Activated CD4-positive, CD25-positive, alpha-beta regulatory T cell treated with anti-CD3 and anti-CD28 coated beads, Interleukin-2, amount 50 U/mL, for 72 hours (primary cell): ENCODE data around the gene GLOD5.

Experiments used
- DNase-seq: peaks from one replicate; pipeline ENCODE4 v3.0.0; 2021

Gene GLOD5

GRCh38 chrX:48769230-48769629 lies 7.7 kb downstream of the GLOD5 start:
- DNase-seq: no peak

GRCh38 chrX:48770296-48770695 lies 8.7 kb downstream of the GLOD5 start:
- no peak for DNase-seq

DNA sequence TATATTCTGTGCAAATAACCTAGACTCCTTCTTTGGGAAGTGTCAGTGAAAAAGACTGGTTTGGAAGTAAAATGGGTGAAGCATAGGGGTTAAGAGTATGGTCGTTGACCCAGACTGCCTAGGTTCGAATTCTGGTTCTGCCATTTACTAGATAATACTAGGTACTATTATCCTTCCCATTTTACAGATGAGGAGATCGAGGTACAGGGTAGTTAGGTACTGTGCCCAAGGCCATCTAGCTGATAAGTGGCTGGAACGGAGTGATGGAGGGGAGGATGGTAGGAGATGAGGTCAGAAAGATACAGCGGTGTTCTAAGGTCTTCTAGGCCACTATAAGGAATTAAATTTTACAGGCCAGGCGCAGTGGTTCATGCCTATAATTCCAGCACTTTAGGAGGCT lies 11.1 kb downstream of the GLOD5 start:
- no peak for DNase-seq

- DNase-seq: no peak
Measured at GRCh38 chrX:48776818-48777439, 15.4 kb downstream of the GLOD5 start.

DNA sequence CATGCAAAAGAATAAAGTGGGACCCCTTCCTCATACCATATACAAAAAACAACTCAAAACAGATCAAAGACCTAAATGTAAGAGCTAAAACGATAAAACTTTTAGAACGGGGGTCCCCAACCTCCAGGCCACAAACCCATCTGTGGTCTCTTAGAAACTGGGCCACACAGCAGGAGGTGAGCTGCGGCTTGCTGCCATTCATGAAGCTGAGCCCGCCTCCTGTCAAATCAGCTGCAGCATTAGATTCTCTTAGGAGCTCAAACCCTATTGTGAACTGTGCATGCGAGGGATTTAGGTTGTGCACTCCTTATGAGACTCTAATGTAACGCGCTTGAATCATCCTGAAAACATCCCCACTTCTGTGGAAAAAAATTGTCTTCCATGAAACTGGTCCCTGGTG lies 17.9 kb downstream of the GLOD5 start:
- no peak for DNase-seq

- no peak for DNase-seq
Measured at GRCh38 chrX:48781705-48782104, 20.2 kb downstream of the GLOD5 start.

DNA sequence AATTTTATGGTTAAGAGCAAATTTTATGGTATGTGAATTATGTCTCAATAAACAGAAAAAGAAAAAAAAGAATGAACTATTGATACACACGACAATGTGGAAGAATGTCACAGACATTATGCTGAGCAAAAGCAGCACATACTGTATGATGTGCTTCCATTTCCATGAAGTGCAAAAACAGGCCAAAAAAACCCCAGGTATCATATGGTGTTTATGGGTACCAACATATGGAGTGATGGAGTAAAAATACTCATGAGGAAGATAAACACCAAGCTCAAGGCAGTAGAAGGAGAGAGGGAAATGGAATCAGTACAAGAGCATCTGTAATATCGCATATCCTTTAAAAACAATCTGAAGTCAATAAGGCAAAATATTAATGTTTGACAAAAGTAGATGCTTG lies 20.7 kb downstream of the GLOD5 start:
- no peak for DNase-seq

DNA sequence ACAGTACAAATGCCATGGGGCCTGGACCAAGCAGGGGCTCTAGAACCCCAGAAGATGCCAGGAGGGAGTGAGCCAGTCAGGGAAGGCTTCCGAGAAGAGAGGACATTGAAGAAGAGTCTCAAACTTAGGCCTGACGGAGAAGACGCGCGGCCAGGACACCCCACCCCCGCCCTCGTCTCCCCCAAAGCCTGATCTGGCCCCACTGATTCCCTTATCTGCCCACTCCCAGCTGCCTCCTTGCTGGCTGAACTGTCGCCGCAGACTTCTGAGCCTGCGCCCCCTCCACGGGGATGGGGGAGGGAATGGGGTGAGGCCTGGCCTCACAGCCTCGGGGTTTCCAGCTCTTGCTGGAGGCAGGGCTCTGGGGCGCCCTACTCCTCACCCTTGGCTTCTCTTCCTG lies 21.2 kb downstream of the GLOD5 start:
- DNase-seq: no peak

GRCh38 chrX:48784726-48785125 lies 23.2 kb downstream of the GLOD5 start:
- DNase-seq: no peak

- no peak for DNase-seq
Measured at GRCh38 chrX:48785186-48785539, 23.6 kb downstream of the GLOD5 start.

DNA sequence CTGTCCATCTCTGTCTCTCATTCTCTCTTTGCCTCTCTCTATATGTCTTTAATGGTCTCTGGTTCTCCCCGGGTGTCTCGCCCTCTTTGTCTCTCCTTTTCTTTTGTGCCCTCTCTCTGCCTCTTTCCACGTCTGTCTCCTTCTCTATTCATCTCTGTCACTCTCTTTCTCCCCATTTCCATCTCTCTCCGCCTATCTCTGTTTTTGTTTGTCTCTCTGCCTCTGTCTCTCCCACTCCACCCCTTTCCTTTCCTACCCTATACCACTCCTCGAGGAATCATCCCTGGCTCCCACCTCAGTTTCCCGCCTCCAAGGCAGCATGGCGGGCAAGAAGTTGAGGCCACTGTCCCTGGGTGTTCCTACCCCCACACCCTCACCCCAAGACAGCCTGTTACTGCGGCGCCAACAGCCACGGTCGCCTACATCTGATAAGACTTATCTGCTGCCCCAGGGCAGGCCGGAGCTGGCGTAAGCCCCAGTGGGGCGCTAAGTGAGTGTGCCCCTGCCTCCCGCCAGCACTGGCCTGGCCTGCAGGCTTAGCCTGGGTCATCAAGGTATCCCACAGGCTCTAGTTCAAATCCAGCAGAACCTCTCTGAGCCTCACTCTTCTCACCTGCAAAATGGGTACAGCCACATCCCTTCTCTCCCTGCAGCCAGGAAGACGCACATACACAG lies 24.1 kb downstream of the GLOD5 start:
- no peak for DNase-seq

DNA sequence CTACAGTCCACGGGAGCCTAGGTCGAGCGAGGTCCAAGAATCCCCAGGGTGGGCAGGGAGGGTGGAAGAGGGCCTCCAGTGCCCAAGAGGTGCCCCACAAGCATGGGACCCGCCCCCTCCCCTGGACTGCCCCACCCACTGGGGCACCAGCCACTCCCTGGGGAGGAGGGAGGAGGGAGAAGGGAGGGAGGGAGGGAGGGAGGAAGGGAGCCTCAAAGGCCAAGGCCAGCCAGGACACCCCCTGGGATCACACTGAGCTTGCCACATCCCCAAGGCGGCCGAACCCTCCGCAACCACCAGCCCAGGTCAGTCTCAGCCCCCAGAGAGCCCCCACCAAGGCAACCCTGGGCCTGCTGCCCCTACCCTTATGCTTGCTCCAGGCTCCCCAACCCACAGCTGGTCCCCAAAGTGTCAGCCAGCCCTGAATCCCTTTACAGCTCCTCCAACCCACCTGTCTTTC lies 24.8 kb downstream of the GLOD5 start, which contains the start of gene GATA1:
Gene GATA1, plus strand, starts transcription at position 250 of the 460 bp plus-strand sequence. CDS start 4,520 bp downstream, outside the sequence.
- no peak for DNase-seq

GRCh38 chrX:48786825-48787504 lies 25.4 kb downstream of the GLOD5 start:
- no peak for DNase-seq

DNA sequence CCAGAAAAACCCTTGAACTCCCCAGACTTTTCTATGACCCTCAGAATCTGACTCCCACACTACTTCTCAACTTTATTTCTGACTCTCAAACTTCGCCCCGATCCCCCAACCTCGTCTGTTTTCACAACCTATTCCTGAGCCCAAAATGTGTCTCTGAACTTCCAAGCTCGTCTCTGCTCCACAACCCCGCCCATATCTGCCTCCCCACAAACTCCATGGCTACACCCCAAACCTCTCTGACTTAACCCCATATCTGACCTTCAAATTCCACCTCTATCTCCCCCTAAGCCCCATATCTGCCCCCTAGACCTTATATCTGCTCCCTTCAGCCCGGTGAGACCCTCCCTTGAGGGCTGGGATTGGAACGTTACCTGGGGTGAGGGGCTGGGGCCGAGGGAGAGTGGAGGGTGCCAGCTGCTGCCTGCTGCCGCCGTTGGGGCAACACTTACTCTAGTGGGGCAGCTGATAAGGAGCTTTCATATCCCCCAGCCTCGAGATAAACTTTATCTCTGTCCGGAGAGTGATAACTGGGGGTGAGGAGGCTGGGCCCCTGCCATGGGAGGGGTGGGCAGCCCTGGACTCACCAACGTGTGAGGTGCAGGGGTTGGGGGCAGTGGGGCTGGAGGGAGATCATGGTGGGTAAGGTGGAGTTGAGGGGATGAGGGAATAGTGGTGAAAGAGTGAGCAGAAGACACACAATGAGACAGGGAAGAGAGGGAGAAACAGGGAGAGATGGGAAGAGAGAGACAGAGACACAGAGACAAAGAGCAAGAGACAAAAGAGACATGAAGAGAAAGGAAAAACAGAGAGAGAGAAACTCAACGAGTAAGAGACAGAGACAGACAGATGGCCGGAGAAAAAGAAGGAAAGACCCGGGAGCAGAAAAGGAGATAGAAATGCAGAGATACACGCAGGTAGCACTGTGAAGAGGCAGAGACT lies 26.2 kb downstream of the GLOD5 start:
- DNase-seq: no peak

DNA sequence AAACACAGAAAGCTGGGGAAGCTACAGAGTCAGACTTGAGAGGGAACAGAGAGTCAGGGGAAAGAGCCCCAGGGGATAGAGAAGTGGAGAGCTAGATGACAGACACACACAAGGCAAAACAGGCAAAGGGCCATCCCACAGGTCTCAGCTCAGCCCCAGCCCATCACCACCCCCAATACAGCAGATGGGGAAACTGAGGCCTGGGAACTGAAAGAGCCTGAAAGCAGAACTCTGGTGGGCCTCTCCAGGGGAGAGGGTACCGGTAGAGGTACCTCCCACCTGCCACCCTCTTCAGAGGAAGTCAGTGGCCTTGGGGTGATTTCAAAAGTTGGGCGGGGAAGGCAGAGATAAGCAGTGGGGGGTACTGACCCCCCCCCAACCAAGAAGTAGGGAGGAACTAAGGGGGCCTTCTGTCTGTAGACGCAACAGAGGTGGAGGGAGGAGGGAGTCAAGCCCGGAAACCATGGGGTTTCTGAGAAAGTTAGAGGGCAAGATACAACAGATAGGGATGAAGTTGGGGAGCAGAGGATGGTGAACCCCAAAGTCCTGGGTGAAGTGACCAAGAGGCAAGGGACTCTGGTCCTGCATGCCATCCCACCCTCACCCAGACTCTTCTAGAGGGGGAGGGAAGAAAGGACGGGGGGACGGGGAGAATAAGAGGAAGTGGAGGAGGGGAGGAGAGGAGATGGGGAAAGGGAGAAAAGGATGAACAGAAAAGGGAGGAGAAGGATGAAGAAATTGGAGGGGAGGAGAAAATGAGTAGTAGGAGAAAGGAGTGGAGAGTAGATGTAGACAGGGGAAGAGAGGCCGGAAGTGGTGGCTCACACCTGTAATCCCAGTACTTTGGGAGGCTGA lies 28.0 kb downstream of the GLOD5 start:
- DNase-seq: no peak

GRCh38 chrX:48790477-48790876 lies 28.9 kb downstream of the GLOD5 start:
- DNase-seq: no peak

DNA sequence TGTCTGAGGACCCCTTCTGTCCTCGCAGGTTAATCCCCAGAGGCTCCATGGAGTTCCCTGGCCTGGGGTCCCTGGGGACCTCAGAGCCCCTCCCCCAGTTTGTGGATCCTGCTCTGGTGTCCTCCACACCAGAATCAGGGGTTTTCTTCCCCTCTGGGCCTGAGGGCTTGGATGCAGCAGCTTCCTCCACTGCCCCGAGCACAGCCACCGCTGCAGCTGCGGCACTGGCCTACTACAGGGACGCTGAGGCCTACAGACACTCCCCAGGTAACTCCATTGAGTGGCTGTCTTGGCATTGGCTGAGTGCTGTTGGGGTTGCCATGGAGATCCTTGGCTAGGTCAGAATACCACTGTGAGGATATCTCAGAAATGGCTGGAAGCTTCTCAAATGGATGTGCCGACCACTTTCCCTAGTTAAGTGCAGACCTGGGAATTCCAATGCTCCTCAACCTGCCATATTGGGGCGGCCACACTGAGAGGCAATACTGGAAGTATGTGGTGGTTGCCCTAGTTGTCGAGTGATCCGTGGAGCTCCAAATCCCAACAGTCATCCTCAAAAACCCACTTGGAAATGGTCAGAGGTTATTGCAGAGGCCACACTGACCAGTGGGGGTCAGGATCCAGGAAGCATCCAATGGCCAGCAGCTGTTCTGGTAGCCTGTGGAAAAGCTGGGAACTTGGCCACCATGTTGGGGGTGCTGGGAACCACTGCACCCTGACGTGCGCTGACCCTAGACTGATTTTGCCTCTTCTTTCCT lies 29.7 kb downstream of the GLOD5 start:
- DNase-seq: no peak

DNA sequence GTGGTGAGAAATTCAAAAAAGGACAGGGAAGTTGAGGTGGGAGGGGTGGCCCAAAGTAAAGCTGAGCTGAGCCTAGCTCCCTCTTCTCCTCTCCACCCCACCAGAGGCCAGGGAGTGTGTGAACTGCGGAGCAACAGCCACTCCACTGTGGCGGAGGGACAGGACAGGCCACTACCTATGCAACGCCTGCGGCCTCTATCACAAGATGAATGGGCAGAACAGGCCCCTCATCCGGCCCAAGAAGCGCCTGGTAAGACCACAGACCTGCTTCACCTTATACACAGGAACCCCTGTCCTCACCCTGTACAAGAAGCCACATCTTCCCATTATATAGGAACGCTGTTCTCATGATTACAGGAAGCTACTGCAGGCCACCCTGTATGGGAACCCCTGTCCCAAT lies 30.7 kb downstream of the GLOD5 start:
- no peak for DNase-seq

GRCh38 chrX:48793935-48794334 lies 32.4 kb downstream of the GLOD5 start:
- DNase-seq: no peak

DNA sequence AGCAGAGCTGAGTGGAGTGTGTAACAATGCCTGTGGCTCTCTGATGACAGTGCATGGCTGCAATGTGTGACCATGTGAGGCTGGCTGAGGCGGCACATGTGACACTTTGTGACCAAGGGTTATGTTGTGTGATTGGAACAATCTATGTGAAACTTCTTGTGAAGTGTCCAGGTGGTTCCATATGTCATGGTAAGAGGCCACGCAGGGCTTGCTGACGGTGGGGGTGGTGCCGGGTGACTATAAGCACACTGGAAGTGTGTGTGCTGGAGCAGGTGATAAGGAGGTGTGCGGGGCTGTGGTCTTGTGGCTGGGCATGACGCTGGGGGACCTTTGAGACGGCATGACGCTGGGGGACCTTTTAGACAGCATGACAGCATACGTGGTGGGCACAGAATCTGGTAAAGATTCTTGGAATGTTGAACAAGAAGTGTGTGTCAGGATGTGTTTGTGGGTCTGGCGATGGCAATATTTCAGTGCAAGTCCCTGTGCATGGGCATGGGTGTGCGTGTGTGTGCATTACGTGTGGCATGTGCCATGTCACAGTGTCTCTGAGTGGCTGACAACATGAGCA lies 32.9 kb downstream of the GLOD5 start:
- DNase-seq: no peak

- no peak for DNase-seq
Measured at GRCh38 chrX:48794911-48795515, 33.5 kb downstream of the GLOD5 start.
